ENCODE data around the gene IFFO2.

- TF ChIP-seq, protein P1, sequence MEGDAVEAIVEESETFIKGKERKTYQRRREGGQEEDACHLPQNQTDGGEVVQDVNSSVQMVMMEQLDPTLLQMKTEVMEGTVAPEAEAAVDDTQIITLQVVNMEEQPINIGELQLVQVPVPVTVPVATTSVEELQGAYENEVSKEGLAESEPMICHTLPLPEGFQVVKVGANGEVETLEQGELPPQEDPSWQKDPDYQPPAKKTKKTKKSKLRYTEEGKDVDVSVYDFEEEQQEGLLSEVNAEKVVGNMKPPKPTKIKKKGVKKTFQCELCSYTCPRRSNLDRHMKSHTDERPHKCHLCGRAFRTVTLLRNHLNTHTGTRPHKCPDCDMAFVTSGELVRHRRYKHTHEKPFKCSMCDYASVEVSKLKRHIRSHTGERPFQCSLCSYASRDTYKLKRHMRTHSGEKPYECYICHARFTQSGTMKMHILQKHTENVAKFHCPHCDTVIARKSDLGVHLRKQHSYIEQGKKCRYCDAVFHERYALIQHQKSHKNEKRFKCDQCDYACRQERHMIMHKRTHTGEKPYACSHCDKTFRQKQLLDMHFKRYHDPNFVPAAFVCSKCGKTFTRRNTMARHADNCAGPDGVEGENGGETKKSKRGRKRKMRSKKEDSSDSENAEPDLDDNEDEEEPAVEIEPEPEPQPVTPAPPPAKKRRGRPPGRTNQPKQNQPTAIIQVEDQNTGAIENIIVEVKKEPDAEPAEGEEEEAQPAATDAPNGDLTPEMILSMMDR (IDR thresholded peaks at IDR 0.05): no peak
- TF ChIP-seq ZFX (IDR thresholded peaks at IDR 0.05; ENCODE audit: borderline replicate concordance): no peak
Measured at GRCh38 chr1:18880585-18880984, 75.9 kb downstream of the IFFO2 start.

Measured in 22Rv1 (cell line).